Tibial nerve (tissue), 3 donors: Measurements from ENCODE around the gene EPHB3.

Experiments
- CTCF ChIP-seq, 5 experiments: fragments of 200-600 bp in 3 of 5; fragments of 450-650 bp in 2 of 5; sonication (generic) in 3 of 5; IDR thresholded peaks; one replicate each; pipeline ENCODE4 v1.5.1; 2016 to 2019; ENCODE audit warnings: antibody characterized with exemption in 5 of 5, mild to moderate bottlenecking in 3 of 5, moderate library complexity in 2 of 5
- POLR2A ChIP-seq, 2 donors: fragments of 450-650 bp; IDR thresholded peaks; one replicate each; pipeline ENCODE4 v1.6.1; 2017; ENCODE audit warnings: antibody characterized with exemption in 2 of 2, mild to moderate bottlenecking in 2 of 2, moderate library complexity in 2 of 2

DNA sequence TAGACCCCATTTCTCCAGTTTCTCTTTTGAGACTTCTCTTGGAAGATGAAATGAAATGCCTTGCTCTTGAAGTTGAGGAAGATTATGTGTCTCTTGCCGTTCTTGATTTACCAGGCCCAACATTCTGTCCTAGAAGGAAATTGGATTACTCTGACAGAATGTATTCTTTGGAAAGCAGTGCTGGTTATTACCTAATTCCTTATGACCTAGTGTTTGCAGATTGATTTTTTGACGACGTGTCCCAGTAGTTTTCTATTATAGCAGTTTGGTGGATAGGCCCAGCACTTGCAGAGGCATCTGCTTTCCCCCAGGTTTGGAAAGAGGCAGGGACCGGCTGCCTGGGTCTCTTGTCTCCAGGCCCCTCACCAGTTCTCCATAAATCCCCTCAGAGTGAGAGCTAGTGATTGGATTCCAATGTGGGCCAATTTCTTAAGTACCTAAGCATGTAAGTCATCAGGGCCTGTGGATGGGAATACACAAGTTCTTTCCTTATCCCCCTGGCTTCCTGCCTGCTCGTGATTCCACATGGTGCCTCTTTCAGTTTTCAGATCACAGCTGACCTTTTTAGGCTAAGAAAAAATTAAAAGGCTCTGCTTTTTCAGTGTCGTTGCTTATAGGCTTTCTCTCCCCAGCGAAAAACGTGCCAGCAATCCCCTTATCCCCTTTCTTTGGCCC is 50.2 kb downstream of the EPHB3 start:
- TF ChIP-seq CTCF (IDR thresholded peaks at IDR 0.05) (no peak), POLR2A (IDR thresholded peaks at IDR 0.05) (no peak)
